A549 treated with AZD2906 at 1 μM for 4 hours (cell line): Measurements from ENCODE around the gene USH2A. TPM values are rescaled to one million over a fixed set of nuclear protein-coding genes. Genes with fewer than 3 reads are reported as not detected.

Source experiments
- total RNA-seq: library from RNA; stranded (reverse); fragments of 200-300 nt; extraction: Qiagen RNA extraction; gene quantifications from 5 replicates; pipeline ENCODE4 v1.2.3, GENCODE V29; 2022

The USH2A gene
- total RNA-seq = not detected in 5 replicates

GRCh38 chr1:216422821-216423520 is at the start of gene USH2A:
Gene USH2A, minus strand, starts transcription at chr1:216423448. Its CDS starts 1,112 bp downstream, at chr1:216422336.

